Omental fat pad (tissue), 4 donors: ENCODE measurements around the gene CYB5R4. TPM values are rescaled to one million over a fixed set of nuclear protein-coding genes. Genes with fewer than 3 reads are reported as not detected.

Experiments used
- ATAC-seq: fragments of 150-250 bp; one replicate; pipeline ENCODE4 v1.9.1; 2016; ENCODE audit warnings: mild to moderate bottlenecking, moderate library complexity; ENCODE audit not compliant: low FRiP score
- DNase-seq: peaks from one replicate; pipeline ENCODE4 v3.0.0-alpha.2; 2019; ENCODE audit warnings: low spot score
- CTCF ChIP-seq, 3 donors: fragments of 450-650 bp; IDR thresholded peaks; one replicate each; pipeline ENCODE4 v1.5.1; 2016 to 2017; ENCODE audit warnings: antibody characterized with exemption in 3 of 3, mild to moderate bottlenecking in 3 of 3, moderate library complexity in 2 of 3
- total RNA-seq, 4 donors: library from RNA; depleted of rRNA; stranded (reverse); fragments of >200 nt; gene quantifications; one replicate each; pipeline ENCODE4 v1.1.0, GENCODE V29; 2016

CYB5R4 gene
- total RNA-seq, 4 donors from 2014 or later = 7.2 to 12.8 (median 10.7) TPM

- DNase-seq (no peak), ATAC-seq (no peak)
- TF ChIP-seq CTCF (IDR thresholded peaks at IDR 0.05) = no peak
These were observed 32.4 kb upstream of the CYB5R4 start for GRCh38 chr6:83827050-83827449.

- no peak for TF ChIP-seq CTCF (IDR thresholded peaks at IDR 0.05)
- ATAC-seq (no peak), DNase-seq (no peak)
These were observed 20.8 kb upstream of the CYB5R4 start for GRCh38 chr6:83838727-83839126.

GRCh38 chr6:83844170-83844569, 15.3 kb upstream of the CYB5R4 start:
- TF ChIP-seq CTCF (IDR thresholded peaks at IDR 0.05) = no peak
- ATAC-seq = no peak
- no peak for DNase-seq

GRCh38 chr6:83846291-83846690, 13.2 kb upstream of the CYB5R4 start:
- DNase-seq (no peak), ATAC-seq (no peak)
- no peak for TF ChIP-seq CTCF (IDR thresholded peaks at IDR 0.05)

GRCh38 chr6:83847179-83847578, 12.3 kb upstream of the CYB5R4 start:
- DNase-seq = no peak
- no peak for ATAC-seq
- TF ChIP-seq CTCF (IDR thresholded peaks at IDR 0.05) = no peak

- TF ChIP-seq CTCF (IDR thresholded peaks at IDR 0.05) = no peak
- ATAC-seq = no peak
- no peak for DNase-seq
These were observed 10.4 kb upstream of the CYB5R4 start for GRCh38 chr6:83849127-83849526.

- ATAC-seq = no peak
- no peak for TF ChIP-seq CTCF (IDR thresholded peaks at IDR 0.05)
- DNase-seq = no peak
These were observed 9.9 kb upstream of the CYB5R4 start for GRCh38 chr6:83849610-83850009.
